B cell (primary cell): Measurements from ENCODE around the gene GABRR3.

Experiments used
- EZH2 ChIP-seq: IDR thresholded peaks from 2 replicates; pipeline ENCODE4 v1.6.1; 2012; ENCODE audit warnings: borderline replicate concordance, low read depth, mild to moderate bottlenecking, moderate library complexity, low read length; ENCODE audit not compliant: insufficient read depth, poor library complexity, severe bottlenecking
- TF ChIP-seq, protein P1 (sequence below): fragments of 200-600 bp; IDR thresholded peaks from one replicate; pipeline ENCODE4 v1.8.0; 2022; ENCODE audit warnings: antibody characterized with exemption, mild to moderate bottlenecking

DNA sequence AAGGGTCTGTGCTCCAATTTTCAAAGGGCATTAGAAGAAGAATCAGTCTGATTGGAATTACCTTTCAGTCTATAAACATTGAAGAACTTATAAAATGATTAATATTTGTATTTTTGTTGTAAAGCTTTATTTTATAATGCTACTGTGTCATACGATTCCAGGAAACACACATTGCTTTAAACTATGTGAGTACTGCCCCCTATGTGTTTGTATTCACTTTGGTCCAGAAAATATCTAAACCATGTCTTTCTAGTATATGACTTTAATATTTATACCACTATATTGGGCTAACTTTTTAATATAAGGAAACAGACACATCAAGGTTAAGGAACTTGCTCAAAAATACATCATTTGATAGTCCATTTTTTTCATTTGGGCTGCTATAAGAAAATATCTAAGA lies 59.6 kb downstream of the GABRR3 start:
- TF ChIP-seq, protein P1, sequence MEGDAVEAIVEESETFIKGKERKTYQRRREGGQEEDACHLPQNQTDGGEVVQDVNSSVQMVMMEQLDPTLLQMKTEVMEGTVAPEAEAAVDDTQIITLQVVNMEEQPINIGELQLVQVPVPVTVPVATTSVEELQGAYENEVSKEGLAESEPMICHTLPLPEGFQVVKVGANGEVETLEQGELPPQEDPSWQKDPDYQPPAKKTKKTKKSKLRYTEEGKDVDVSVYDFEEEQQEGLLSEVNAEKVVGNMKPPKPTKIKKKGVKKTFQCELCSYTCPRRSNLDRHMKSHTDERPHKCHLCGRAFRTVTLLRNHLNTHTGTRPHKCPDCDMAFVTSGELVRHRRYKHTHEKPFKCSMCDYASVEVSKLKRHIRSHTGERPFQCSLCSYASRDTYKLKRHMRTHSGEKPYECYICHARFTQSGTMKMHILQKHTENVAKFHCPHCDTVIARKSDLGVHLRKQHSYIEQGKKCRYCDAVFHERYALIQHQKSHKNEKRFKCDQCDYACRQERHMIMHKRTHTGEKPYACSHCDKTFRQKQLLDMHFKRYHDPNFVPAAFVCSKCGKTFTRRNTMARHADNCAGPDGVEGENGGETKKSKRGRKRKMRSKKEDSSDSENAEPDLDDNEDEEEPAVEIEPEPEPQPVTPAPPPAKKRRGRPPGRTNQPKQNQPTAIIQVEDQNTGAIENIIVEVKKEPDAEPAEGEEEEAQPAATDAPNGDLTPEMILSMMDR, result no peak
- no peak for TF ChIP-seq EZH2
